ENCODE data around the gene CACNA1S. TPM values are rescaled to one million over a fixed set of nuclear protein-coding genes. Genes with fewer than 3 reads are reported as not detected.

Gene CACNA1S
- total RNA-seq, 1 donor from 2014 or later = not detected

DNA sequence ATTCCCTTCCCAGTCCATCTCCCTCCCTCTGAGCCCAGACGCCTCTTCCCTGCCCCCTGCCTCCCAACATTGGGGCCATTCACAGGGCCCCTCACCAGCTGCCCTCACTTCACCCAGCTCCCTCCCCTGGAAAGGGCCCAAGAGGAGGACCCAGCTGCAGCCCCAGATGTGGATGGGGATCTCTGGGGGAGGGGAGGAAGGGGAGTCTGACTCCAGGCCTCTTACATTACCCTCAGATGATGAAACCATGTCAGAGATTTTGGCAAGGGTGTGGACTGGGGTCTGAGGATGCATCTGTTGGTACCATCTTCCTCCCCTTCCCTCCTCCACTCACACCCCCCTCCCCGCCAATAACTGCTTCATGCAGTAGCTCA is 87.6 kb downstream of the CACNA1S start:
- intact Hi-C loops (cut with DNase I) = loop anchor here (5.0 kb wide), 1 partner anchor 52 kb away; no protein-coding TSS in a partner anchor
- no peak for ATAC-seq
- DNase-seq (ENCODE audit: missing footprints) = no peak

- no peak for DNase-seq (ENCODE audit: missing footprints)
- intact Hi-C loops (cut with DNase I) = loop anchor here (5.0 kb wide), 1 partner anchor 52 kb away; no protein-coding TSS in a partner anchor
- ATAC-seq = no peak
These were observed 88.2 kb downstream of the CACNA1S start for GRCh38 chr1:201023920-201024624.

DNA sequence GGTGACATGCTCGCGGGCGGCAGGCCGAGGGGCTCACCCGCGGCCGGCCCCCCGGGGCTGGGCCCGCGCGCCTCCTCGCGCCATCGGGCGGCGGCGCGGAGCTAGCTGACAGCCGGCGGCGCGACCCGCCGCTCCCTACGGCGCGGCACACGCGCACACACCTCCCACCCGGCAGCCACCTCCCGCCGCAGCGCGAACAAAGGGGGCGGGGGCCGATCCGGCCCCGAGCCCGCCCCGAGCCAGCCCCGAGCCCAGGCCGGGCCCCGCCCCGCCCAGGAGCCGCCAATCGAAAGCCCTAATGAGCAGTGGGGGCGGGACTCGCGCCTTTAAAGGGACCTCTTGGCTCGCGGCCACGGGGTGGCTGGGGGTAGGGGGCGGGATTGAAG is 88.7 kb downstream of the CACNA1S start, which contains the start of gene KIF21B:
Gene KIF21B (minus strand): TSS at position 198 of the 386 bp plus-strand sequence. CDS start 331 bp downstream, outside the sequence.
- DNase-seq (ENCODE audit: missing footprints) (peak; percentile 93), ATAC-seq (peak; percentile 89)
- intact Hi-C loops (cut with DNase I) = loop anchor here (5.0 kb wide), 1 partner anchor 51 kb away; no protein-coding TSS in a partner anchor

DNA sequence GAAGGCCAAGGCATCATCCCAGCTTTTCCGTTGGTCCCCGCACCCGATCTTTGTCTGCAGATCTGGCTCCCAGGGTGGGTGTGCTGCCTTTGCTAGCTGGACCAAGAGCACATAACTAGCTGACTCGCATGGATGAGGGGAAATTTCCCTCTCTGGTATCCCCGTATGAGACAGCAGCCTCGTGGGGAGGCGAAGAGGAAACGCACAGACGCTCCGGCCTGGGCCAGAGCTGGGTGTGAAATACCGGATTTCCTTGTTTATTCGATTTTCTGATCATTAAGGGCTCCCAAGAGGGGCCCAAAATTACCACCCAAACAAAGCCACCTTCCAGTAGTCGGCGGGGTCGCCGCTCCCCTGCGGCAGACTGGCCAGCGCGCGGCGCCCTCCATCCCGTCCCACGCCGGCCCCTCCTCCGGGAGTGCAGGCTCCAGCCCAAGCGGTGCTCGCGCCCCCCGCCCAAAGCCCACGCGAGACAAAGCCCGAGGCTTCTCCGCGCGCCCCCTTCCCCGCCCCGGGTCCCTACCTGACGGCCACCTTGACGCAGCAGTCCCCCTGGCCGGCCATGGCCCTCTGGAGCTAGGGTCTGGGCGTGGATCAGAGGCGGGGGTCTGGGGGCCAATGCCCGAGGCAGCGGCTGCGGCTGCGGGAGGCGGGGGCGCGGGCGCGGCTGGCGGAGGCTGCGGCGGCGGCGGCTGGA is 89.3 kb downstream of the CACNA1S start:
- intact Hi-C loops (cut with DNase I) = loop anchor here (5.0 kb wide), 1 partner anchor 51 kb away; no protein-coding TSS in a partner anchor
- ATAC-seq = no peak
- no peak for DNase-seq (ENCODE audit: missing footprints)

- intact Hi-C loops (cut with DNase I) = loop anchor here (5.0 kb wide), 1 partner anchor 50 kb away; no protein-coding TSS in a partner anchor
These were observed 89.8 kb downstream of the CACNA1S start for GRCh38 chr1:201022493-201022819.

DNA sequence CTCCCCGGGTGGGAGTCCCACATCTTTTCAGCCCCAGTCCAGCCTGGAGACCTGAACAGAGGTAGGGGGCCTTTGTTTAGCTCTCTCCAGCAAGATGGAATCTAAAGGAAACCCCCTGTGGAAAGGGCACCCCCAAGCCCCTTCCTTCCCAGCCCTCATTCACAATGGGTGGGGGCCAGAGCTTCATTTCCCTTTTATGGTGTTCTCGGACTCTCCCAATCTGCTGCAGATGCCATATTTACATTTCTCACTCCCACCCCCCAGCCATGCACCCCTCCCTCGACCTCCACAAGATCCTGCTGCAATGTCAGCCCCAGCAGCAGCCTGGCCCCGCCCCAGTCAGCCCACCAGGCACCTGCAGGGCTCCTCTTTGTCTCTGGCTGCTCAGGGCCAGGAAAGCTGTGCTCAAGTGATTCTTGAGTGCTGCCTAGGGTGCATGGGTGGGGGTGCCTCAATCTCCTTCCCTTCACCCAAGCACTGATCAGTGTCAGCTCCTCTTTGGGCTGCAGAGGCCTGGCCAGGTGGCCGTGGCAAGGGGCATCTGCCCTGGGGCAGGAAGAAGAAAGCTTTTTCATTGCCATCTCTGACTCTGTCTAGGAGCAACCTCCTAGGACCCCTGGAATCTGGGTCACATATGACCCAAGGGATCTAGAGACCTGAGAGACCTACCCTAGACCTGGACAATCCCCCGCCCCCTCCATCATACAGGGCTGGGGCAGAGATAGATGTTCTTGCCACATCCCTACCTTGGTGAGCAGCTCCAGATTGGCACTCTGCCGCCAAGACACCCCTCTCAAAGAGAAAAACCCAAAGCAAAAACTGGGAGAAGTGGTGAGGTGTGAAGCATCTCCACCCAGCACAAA is 90.4 kb downstream of the CACNA1S start:
- ATAC-seq = no peak
- intact Hi-C loops (cut with DNase I) = loop anchor here (5.0 kb wide), 1 partner anchor 50 kb away; no protein-coding TSS in a partner anchor
- DNase-seq (ENCODE audit: missing footprints) = no peak

More at GRCh38 chr1:201022493-201022819, 89.8 kb downstream of the CACNA1S start:
- ATAC-seq (no peak), DNase-seq (ENCODE audit: missing footprints) (no peak)

DNA sequence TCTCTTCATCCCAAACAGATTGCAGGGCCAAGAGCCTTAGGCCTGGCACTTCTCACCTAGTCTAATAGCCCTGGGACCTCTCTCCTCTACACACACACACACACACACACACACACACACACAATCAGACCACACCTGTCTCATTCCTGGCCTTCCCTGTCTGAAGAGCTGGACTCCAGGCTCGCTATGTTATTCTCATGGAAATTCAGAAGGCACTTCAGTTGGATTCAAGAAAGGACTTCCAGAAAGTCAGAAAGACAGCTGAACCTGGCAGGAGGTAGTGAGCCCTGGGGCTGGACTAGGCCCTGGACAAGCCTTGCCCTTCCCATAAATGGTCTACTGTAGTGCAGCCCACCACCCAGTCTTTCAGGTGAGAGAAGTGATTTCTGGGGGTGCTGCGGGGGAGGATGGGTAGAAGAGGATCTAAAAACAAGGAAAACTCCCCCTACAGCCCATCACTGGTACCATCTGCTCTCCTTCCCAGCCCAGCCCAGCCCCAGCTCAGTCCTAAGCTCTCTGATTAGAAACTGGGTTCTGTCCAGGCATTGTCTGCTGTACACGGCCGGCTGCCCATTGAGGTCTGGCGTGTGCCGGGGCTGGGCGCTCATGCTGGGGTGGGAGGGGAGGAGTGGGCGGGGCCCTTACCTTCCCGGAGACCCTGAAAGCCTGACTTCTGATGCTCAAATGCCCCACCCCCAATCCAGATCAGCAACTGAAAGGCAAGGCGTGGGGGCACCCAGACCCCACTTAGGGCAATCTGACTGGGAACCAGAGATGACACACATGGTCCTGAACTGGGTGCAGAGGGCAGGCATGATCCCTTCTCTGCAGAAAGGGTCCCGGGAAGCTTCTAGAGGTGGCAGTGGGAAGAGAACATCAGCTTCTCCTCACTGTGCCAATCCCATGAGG is 91.3 kb downstream of the CACNA1S start:
- ATAC-seq = no peak
- intact Hi-C loops (cut with DNase I) = loop anchor here (5.0 kb wide), 1 partner anchor 49 kb away; no protein-coding TSS in a partner anchor
- DNase-seq (ENCODE audit: missing footprints) = no peak

GRCh38 chr1:201020040-201020591 is 92.1 kb downstream of the CACNA1S start:
- intact Hi-C loops (cut with DNase I) = loop anchor here (5.0 kb wide), 1 partner anchor 48 kb away; no protein-coding TSS in a partner anchor

GRCh38 chr1:201019321-201019977 is 92.8 kb downstream of the CACNA1S start:
- intact Hi-C loops (cut with DNase I) = no loop called here

More at GRCh38 chr1:201020040-201020591, 92.1 kb downstream of the CACNA1S start:
- ATAC-seq = no peak
- DNase-seq (ENCODE audit: missing footprints) = no peak

GRCh38 chr1:201017828-201018163 is 94.4 kb downstream of the CACNA1S start:
- ATAC-seq = no peak
- intact Hi-C loops (cut with DNase I) = no loop called here
- DNase-seq (ENCODE audit: missing footprints) = no peak

More at GRCh38 chr1:201019321-201019977, 92.8 kb downstream of the CACNA1S start:
- DNase-seq (ENCODE audit: missing footprints) (peak; percentile 88), ATAC-seq (peak; percentile 21)

DNA sequence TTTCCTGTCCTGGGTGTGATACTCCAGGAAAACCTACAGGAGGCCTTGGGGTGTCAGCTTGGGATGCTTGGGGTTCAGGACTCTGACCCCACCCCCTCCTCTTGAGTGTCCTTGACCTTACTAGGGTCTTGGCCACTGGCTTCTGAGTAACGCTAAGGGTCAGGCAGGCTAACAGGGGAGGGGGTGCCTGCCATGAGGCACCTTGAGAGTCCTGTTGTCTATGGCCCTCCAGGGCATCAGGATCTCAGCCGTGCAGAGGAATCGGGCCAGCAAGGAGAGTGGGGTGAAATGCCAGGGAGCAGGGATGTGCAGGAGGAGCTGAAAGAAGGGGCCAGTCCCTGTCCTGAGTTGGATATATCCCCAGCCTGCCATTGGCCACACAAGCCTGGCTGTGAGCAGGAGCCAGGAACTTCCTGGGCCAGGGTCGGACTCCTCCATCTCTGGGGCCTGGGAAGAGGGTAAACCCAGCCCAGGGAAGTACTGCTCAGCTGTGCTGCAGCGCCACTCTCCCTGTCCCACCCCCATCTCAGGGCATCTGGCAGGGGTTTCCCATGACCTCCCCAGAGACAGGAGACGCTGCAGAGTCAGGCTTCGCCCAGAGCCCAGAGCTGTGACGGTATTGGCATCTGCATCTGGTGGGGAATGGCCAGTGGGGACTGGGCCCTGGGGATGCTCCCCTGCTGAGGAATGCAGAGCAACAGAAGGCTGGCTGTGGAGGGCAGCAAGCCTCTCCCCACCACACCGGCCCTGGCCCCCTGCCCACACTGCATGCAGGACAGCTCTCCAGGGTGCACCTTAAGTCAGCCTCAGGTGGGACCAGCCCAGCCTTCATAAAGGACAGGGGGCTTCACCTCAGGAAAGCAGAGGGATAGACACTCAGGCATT is 95.0 kb downstream of the CACNA1S start:
- DNase-seq (ENCODE audit: missing footprints) (no peak), ATAC-seq (no peak)
- intact Hi-C loops (cut with DNase I) = no loop called here

- ATAC-seq (no peak), DNase-seq (ENCODE audit: missing footprints) (no peak)
- intact Hi-C loops (cut with DNase I) = no loop called here
These were observed 96.0 kb downstream of the CACNA1S start for GRCh38 chr1:201016211-201016651.

- DNase-seq (ENCODE audit: missing footprints) (no peak), ATAC-seq (no peak)
- intact Hi-C loops (cut with DNase I) = no loop called here
These were observed 96.6 kb downstream of the CACNA1S start for GRCh38 chr1:201015551-201016091.

- ATAC-seq (no peak), DNase-seq (ENCODE audit: missing footprints) (no peak)
- intact Hi-C loops (cut with DNase I) = no loop called here
These were observed 97.4 kb downstream of the CACNA1S start for GRCh38 chr1:201014816-201015200.

DNA sequence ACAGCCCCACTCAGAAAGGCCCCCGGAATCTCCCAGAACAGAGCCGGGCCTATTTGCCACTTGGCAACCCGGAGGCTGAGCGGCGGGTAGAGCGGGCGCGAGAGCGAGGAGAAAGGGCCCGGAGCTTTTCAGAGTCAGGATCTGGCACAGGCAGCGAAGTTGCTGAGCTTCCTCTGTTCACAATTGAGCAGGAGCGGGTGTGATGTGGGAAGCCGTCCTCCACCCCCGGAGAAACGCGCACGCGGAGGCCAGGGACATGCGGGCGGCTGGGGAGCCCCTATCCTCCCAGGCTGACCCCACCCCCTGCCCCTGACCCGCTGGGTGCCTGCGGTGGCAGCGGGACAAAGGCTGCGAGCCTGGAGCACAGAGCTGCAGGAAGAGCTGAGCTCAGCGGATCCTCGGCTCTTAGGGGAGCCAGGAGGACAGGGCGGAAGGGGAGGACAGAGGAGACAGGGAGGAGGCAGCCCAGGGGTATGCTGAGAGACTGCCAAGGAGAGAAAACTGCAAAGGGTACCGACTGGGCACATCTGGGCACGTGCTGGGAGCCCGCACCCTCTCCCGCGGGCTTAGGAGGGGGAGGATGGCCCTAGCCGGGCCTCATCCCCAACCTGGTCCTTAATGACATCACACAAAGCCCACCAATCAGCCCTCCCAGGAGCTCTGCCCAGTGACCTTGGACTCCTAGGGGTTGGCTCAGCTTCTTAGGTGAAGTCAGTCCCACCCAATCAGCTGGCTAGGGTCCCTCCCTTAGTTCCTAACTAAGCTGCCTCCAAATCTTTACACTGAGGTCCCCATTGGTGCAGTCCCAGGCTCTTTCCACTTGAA is 98.0 kb downstream of the CACNA1S start:
- ATAC-seq (no peak), DNase-seq (ENCODE audit: missing footprints) (no peak)
- intact Hi-C loops (cut with DNase I) = no loop called here
